GM21825 (cell line): ENCODE results near the gene USF3.

ENCODE experiments used
- ATAC-seq: cut with Tn5 transposase; IDR thresholded peaks from one replicate; pipeline ENCODE4 v1.9.1; 2021; ENCODE audit warnings: mild to moderate bottlenecking, moderate library complexity; ENCODE audit not compliant: unreplicated experiment

The USF3 gene

GRCh38 chr3:113695786-113696645 is at the start of gene USF3:
TSS of gene USF3 (minus strand) at chr3:113696642. CDS start at chr3:113674878, 21,764 bp downstream.
- peak; percentile 62 for ATAC-seq

- peak; percentile 47 for ATAC-seq
These were observed 49.5 kb upstream of the USF3 start, which contains the start of gene NAA50 for GRCh38 chr3:113745756-113746547. TSS of gene NAA50 (minus strand) at chr3:113746249. CDS start at chr3:113745949, 300 bp downstream.

- ATAC-seq = peak; percentile 51
These were observed 48.7 kb upstream of the USF3 start for GRCh38 chr3:113744941-113745755.

- no peak for ATAC-seq
These were observed 46.7 kb upstream of the USF3 start for GRCh38 chr3:113743006-113743630.

- no peak for ATAC-seq
These were observed 45.2 kb upstream of the USF3 start for GRCh38 chr3:113741620-113742019.

GRCh38 chr3:113741086-113741485 is 44.6 kb upstream of the USF3 start:
- no peak for ATAC-seq

GRCh38 chr3:113736548-113737089 is 40.2 kb upstream of the USF3 start:
- no peak for ATAC-seq

- ATAC-seq = no peak
These were observed 35.3 kb upstream of the USF3 start for GRCh38 chr3:113731694-113732093.

- no peak for ATAC-seq
These were observed 34.1 kb upstream of the USF3 start for GRCh38 chr3:113730550-113730949.

GRCh38 chr3:113728661-113729060 is 32.2 kb upstream of the USF3 start:
- no peak for ATAC-seq

- no peak for ATAC-seq
These were observed 25.2 kb upstream of the USF3 start for GRCh38 chr3:113721636-113722035.

- ATAC-seq = no peak
These were observed 23.3 kb upstream of the USF3 start for GRCh38 chr3:113719758-113720157.

GRCh38 chr3:113719294-113719693 is 22.9 kb upstream of the USF3 start:
- no peak for ATAC-seq

GRCh38 chr3:113717818-113718217 is 21.4 kb upstream of the USF3 start:
- ATAC-seq = no peak

GRCh38 chr3:113717308-113717707 is 20.9 kb upstream of the USF3 start:
- no peak for ATAC-seq

GRCh38 chr3:113714702-113715101 is 18.3 kb upstream of the USF3 start:
- no peak for ATAC-seq

- ATAC-seq = no peak
These were observed 15.7 kb upstream of the USF3 start for GRCh38 chr3:113712129-113712528.

GRCh38 chr3:113707835-113708234 is 11.4 kb upstream of the USF3 start:
- no peak for ATAC-seq

- ATAC-seq = no peak
These were observed 2.5 kb upstream of the USF3 start for GRCh38 chr3:113698956-113699355.

GRCh38 chr3:113698213-113698742 is 1.8 kb upstream of the USF3 start:
- ATAC-seq = no peak
